ENCODE measurements around the gene SIAH3. TPM values are rescaled to one million over a fixed set of nuclear protein-coding genes. Genes with fewer than 3 reads are reported as not detected.

Gene SIAH3
- total RNA-seq, 1 donor: not detected

GRCh38 chr13:45800485-45800884, 51.1 kb downstream of the SIAH3 start:
- H3K79me2 ChIP-seq (ENCODE audit: insufficient read depth, low read length): no peaks in the 10 kb centered on the region
- H3K4me1 ChIP-seq (ENCODE audit: insufficient read depth, low read length): no peaks in the 10 kb centered on the region
- no peak for TF ChIP-seq CTCF (IDR thresholded peaks at IDR 0.05; ENCODE audit: extremely low read depth, low read depth, low read length)
- no peak for DNase-seq (ENCODE audit: insufficient read length, low spot score, missing footprints)
- H3K27me3 ChIP-seq (ENCODE audit: insufficient read depth, low read length): no peaks in the 10 kb centered on the region
- H3K4me3 ChIP-seq (ENCODE audit: insufficient read depth, low read length): no peak overlapping the region
- no peak overlapping the region for H3K4me2 ChIP-seq (ENCODE audit: insufficient read depth, low read length)
- no peak overlapping the region for H2AFZ ChIP-seq (ENCODE audit: low read length)
- no peaks in the 10 kb centered on the region for H3K36me3 ChIP-seq (ENCODE audit: insufficient read depth, low read length)
- no peak overlapping the region for H3K27ac ChIP-seq (ENCODE audit: low read depth, low read length)
- H3K9me3 ChIP-seq (ENCODE audit: low read depth, low read length): no peaks in the 10 kb centered on the region
- no peaks in the 10 kb centered on the region for H4K20me1 ChIP-seq (ENCODE audit: insufficient read depth, low read length)

GRCh38 chr13:45799451-45799850, 52.1 kb downstream of the SIAH3 start:
- Histone ChIP-seq H3K36me3 (ENCODE audit: insufficient read depth, low read length) (no peaks in the 10 kb centered on the region), H3K27ac (ENCODE audit: low read depth, low read length) (no peak overlapping the region), H3K9me3 (ENCODE audit: low read depth, low read length) (no peaks in the 10 kb centered on the region), H3K27me3 (ENCODE audit: insufficient read depth, low read length) (no peaks in the 10 kb centered on the region), H4K20me1 (ENCODE audit: insufficient read depth, low read length) (no peaks in the 10 kb centered on the region), H3K4me1 (ENCODE audit: insufficient read depth, low read length) (no peaks in the 10 kb centered on the region), H3K79me2 (ENCODE audit: insufficient read depth, low read length) (no peaks in the 10 kb centered on the region), H2AFZ (ENCODE audit: low read length) (no peak overlapping the region), H3K4me3 (ENCODE audit: insufficient read depth, low read length) (no peak overlapping the region), H3K4me2 (ENCODE audit: insufficient read depth, low read length) (no peak overlapping the region)
- no peak for DNase-seq (ENCODE audit: insufficient read length, low spot score, missing footprints)
- no peak for TF ChIP-seq CTCF (IDR thresholded peaks at IDR 0.05; ENCODE audit: extremely low read depth, low read depth, low read length)

- H3K4me2 ChIP-seq (ENCODE audit: insufficient read depth, low read length): no peak overlapping the region
- no peak for DNase-seq (ENCODE audit: insufficient read length, low spot score, missing footprints)
- H4K20me1 ChIP-seq (ENCODE audit: insufficient read depth, low read length): no peaks in the 10 kb centered on the region
- no peaks in the 10 kb centered on the region for H3K4me1 ChIP-seq (ENCODE audit: insufficient read depth, low read length)
- H3K4me3 ChIP-seq (ENCODE audit: insufficient read depth, low read length): no peak overlapping the region
- no peak for TF ChIP-seq CTCF (IDR thresholded peaks at IDR 0.05; ENCODE audit: extremely low read depth, low read depth, low read length)
- H3K27ac ChIP-seq (ENCODE audit: low read depth, low read length): no peak overlapping the region
- no peak overlapping the region for H2AFZ ChIP-seq (ENCODE audit: low read length)
- H3K9me3 ChIP-seq (ENCODE audit: low read depth, low read length): no peaks in the 10 kb centered on the region
- no peaks in the 10 kb centered on the region for H3K79me2 ChIP-seq (ENCODE audit: insufficient read depth, low read length)
- H3K36me3 ChIP-seq (ENCODE audit: insufficient read depth, low read length): no peaks in the 10 kb centered on the region
- H3K27me3 ChIP-seq (ENCODE audit: insufficient read depth, low read length): no peaks in the 10 kb centered on the region
These were observed 52.7 kb downstream of the SIAH3 start for GRCh38 chr13:45798851-45799250.

GRCh38 chr13:45796426-45797235, 54.9 kb downstream of the SIAH3 start:
- H3K4me2 ChIP-seq (ENCODE audit: insufficient read depth, low read length): no peak overlapping the region
- no peaks in the 10 kb centered on the region for H3K79me2 ChIP-seq (ENCODE audit: insufficient read depth, low read length)
- H2AFZ ChIP-seq (ENCODE audit: low read length): no peak overlapping the region
- H3K27ac ChIP-seq (ENCODE audit: low read depth, low read length): no peak overlapping the region
- no peak for DNase-seq (ENCODE audit: insufficient read length, low spot score, missing footprints)
- H3K36me3 ChIP-seq (ENCODE audit: insufficient read depth, low read length): no peaks in the 10 kb centered on the region
- no peak for TF ChIP-seq CTCF (IDR thresholded peaks at IDR 0.05; ENCODE audit: extremely low read depth, low read depth, low read length)
- H3K9me3 ChIP-seq (ENCODE audit: low read depth, low read length): no peaks in the 10 kb centered on the region
- no peaks in the 10 kb centered on the region for H3K4me1 ChIP-seq (ENCODE audit: insufficient read depth, low read length)
- peaks cover 6% of the 10 kb centered on the region for H3K27me3 ChIP-seq (ENCODE audit: insufficient read depth, low read length)
- H4K20me1 ChIP-seq (ENCODE audit: insufficient read depth, low read length): no peaks in the 10 kb centered on the region
- no peak overlapping the region for H3K4me3 ChIP-seq (ENCODE audit: insufficient read depth, low read length)
